ENCODE data around the gene PWP2.
"Not testable (repeated sequence)": the region's sequence is repeated elsewhere in the genome, so short reads cannot be mapped to it uniquely, and the experiment has no call there.

DNA sequence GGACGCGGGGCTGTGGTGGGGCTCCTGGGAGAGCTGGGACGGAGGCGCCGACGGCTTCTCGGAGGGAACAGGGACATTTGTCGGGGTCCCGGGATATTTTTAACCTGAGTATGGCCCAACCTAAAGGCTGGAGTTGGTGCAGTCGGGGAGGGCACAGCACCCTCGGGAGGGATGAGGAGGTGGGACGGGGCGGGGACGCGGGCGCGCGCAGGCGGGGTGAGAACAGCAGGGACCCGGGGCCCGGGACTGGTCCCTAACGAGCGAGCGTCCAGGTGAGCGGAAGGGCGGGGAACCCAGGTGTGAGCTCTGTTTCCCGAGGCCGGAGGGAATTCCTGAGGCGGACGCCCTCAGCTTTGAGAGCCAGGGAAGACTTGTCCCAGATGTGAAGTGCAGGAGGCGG is 390 bp downstream of the PWP2 start:
- TF ChIP-seq POLR2A (IDR thresholded peaks at IDR 0.05; ENCODE audit: low read depth, low read length); MAZ (IDR thresholded peaks at IDR 0.05; ENCODE audit: borderline replicate concordance, low read depth, low read length); RAD21 (IDR thresholded peaks at IDR 0.05; ENCODE audit: low read length); RFX5 (IDR thresholded peaks at IDR 0.05; ENCODE audit: low read depth, low read length); NFE2L2 (IDR thresholded peaks at IDR 0.05; ENCODE audit: low read depth, low read length); FOS (IDR thresholded peaks at IDR 0.05; ENCODE audit: low read depth, low read length); CEBPB (IDR thresholded peaks at IDR 0.05; ENCODE audit: low read depth, low read length); CHD1 (IDR thresholded peaks at IDR 0.05; ENCODE audit: low read depth, low read length); RCOR1 (IDR thresholded peaks at IDR 0.05; ENCODE audit: insufficient replicate concordance, low read length): not testable (repeated sequence)
- TF ChIP-seq, protein P1, sequence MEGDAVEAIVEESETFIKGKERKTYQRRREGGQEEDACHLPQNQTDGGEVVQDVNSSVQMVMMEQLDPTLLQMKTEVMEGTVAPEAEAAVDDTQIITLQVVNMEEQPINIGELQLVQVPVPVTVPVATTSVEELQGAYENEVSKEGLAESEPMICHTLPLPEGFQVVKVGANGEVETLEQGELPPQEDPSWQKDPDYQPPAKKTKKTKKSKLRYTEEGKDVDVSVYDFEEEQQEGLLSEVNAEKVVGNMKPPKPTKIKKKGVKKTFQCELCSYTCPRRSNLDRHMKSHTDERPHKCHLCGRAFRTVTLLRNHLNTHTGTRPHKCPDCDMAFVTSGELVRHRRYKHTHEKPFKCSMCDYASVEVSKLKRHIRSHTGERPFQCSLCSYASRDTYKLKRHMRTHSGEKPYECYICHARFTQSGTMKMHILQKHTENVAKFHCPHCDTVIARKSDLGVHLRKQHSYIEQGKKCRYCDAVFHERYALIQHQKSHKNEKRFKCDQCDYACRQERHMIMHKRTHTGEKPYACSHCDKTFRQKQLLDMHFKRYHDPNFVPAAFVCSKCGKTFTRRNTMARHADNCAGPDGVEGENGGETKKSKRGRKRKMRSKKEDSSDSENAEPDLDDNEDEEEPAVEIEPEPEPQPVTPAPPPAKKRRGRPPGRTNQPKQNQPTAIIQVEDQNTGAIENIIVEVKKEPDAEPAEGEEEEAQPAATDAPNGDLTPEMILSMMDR (conservative IDR thresholded peaks at IDR 0.05; ENCODE audit: low read depth, low read length): not testable (repeated sequence)
- TF ChIP-seq, protein P2, sequence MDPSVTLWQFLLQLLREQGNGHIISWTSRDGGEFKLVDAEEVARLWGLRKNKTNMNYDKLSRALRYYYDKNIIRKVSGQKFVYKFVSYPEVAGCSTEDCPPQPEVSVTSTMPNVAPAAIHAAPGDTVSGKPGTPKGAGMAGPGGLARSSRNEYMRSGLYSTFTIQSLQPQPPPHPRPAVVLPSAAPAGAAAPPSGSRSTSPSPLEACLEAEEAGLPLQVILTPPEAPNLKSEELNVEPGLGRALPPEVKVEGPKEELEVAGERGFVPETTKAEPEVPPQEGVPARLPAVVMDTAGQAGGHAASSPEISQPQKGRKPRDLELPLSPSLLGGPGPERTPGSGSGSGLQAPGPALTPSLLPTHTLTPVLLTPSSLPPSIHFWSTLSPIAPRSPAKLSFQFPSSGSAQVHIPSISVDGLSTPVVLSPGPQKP (IDR thresholded peaks at IDR 0.05; ENCODE audit: borderline replicate concordance, low read depth, low read length): not testable (repeated sequence)

Measured in IMR-90 (cell line).